ENCODE data around the gene KCNJ6. TPM values are rescaled to one million over a fixed set of nuclear protein-coding genes. Genes with fewer than 3 reads are reported as not detected.
"Not testable (repeated sequence)": the region's sequence is repeated elsewhere in the genome, so short reads cannot be mapped to it uniquely, and the experiment has no call there.

Gene KCNJ6
- total RNA-seq, 1 experiment from 2014 or later, result not detected

DNA sequence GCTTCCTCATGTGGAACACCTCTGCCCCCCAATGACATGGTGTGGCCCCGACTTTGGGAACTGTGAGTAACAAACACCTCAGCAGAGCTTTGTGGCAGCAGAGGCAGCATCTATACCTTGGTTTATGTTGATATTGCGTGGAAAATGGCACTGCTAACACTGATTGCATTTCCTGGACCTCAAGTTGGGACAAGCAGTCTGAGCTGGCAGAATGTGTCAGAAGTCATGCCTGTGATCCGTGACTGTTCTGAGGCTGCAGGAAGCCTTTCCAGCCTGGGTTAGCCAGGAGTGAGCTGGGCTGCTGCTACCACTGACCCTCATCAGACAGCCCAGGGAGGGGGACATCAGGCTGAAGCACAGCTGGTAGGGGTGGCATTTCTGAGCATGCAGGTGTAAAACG is 268.5 kb downstream of the KCNJ6 start (continued):
- TF ChIP-seq, protein P1, sequence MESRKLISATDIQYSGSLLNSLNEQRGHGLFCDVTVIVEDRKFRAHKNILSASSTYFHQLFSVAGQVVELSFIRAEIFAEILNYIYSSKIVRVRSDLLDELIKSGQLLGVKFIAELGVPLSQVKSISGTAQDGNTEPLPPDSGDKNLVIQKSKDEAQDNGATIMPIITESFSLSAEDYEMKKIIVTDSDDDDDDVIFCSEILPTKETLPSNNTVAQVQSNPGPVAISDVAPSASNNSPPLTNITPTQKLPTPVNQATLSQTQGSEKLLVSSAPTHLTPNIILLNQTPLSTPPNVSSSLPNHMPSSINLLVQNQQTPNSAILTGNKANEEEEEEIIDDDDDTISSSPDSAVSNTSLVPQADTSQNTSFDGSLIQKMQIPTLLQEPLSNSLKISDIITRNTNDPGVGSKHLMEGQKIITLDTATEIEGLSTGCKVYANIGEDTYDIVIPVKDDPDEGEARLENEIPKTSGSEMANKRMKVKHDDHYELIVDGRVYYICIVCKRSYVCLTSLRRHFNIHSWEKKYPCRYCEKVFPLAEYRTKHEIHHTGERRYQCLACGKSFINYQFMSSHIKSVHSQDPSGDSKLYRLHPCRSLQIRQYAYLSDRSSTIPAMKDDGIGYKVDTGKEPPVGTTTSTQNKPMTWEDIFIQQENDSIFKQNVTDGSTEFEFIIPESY (IDR thresholded peaks at IDR 0.05; ENCODE audit: extremely low read depth, insufficient replicate concordance, low read length), result no peak
- no peak for TF ChIP-seq FOSL1 (IDR thresholded peaks at IDR 0.05; ENCODE audit: low read depth)
- no peak for TF ChIP-seq SRF (IDR thresholded peaks at IDR 0.05; ENCODE audit: low read depth)

DNA sequence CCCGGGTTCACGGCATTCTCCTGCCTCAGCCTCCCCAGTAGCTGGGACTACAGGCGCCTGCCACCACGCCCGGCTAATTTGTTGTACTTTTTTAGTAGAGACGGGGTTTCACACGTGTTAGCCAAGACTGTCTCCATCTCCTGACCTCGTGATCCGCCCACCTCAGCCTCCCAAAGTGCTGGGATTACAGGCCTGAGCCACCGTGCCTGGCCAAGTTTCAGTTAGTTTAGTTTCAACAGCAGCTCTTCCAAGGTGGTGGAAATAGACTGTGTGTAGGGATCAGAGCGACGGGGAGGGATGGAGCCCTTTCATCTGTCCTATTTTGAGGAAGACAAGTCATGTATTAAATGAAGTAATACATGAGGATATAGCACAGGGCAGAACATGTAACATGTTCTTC is 269.5 kb downstream of the KCNJ6 start:
- RAD21 ChIA-PET (ENCODE audit: low non-redundant PET in 1 of 2, low total read pairs in 2 of 2, uncharacterized antibody in 2 of 2, unreplicated experiment in 2 of 2); H3K4me2 ChIP-seq (ENCODE audit: low read length); intact Hi-C loops (cut with micrococcal nuclease); H3K36me3 ChIP-seq (ENCODE audit: control insufficient read depth in 1 of 2, insufficient read depth in 2 of 2, low read length in 2 of 2); ATAC-seq; H3K9me3 ChIP-seq (ENCODE audit: control insufficient read depth in 1 of 2, insufficient read depth in 1 of 2, low read depth in 1 of 2, low read length in 2 of 2); H3K79me2 ChIP-seq (ENCODE audit: insufficient read depth, low read length); H3K9ac ChIP-seq (ENCODE audit: low read length); DNase-seq (ENCODE audit: low read depth, low spot score); CTCF ChIA-PET; H4K20me1 ChIP-seq (ENCODE audit: insufficient read depth); POLR2A ChIA-PET; H3K9me2 ChIP-seq (ENCODE audit: insufficient read depth); H3K27ac ChIP-seq (ENCODE audit: low read depth, low read length); H3K4me3 ChIP-seq (replicated peaks in 1 of 2; ENCODE audit: low read depth in 1 of 2, low read length in 2 of 2); BruUV-seq (replicated peaks); H3K4me1 ChIP-seq (ENCODE audit: control insufficient read depth in 1 of 2, insufficient read depth in 2 of 2, low read length in 2 of 2); H2AFZ ChIP-seq (ENCODE audit: low read depth, low read length, poor library complexity, severe bottlenecking): not testable (repeated sequence)
- peaks cover 17% of the 10 kb centered on the region for H3K27me3 ChIP-seq (ENCODE audit: insufficient read depth, low read length)

DNA sequence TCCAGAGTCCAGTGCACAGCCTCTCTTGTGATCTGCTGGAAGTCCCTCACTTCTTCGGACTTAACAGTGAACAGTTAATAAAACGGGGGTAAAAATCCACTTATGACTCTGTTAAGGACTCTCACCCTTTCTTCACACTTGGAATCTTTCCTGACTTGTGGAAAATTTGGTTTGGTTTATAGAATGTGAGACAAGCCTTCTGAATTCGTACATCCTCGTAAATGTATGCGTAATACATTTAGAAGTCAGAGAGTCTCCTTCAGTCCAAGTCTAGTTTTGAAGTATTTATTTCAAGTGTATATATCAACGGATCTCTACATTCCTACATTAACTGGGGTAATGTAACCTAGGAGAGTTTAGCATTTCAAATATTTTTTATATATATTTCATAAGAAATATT is 270.4 kb downstream of the KCNJ6 start:
- Histone ChIP-seq H2AFZ (ENCODE audit: low read depth, low read length, poor library complexity, severe bottlenecking) (no peak overlapping the region), H3K9me2 (ENCODE audit: insufficient read depth) (no peaks in the 10 kb centered on the region), H3K4me3 (replicated peaks in 1 of 2; ENCODE audit: low read depth in 1 of 2, low read length in 2 of 2) (no peak overlapping the region), H3K36me3 (ENCODE audit: control insufficient read depth in 1 of 2, insufficient read depth in 2 of 2, low read length in 2 of 2) (no peaks in the 10 kb centered on the region), H3K79me2 (ENCODE audit: insufficient read depth, low read length) (no peaks in the 10 kb centered on the region), H3K9ac (ENCODE audit: low read length) (no peak overlapping the region), H3K27me3 (ENCODE audit: insufficient read depth, low read length) (peaks cover 10% of the 10 kb centered on the region; the same call in 1 of the 2 replicates), H3K27ac (ENCODE audit: low read depth, low read length) (no peak overlapping the region), H3K4me1 (ENCODE audit: control insufficient read depth in 1 of 2, insufficient read depth in 2 of 2, low read length in 2 of 2) (no peaks in the 10 kb centered on the region), H4K20me1 (ENCODE audit: insufficient read depth) (no peaks in the 10 kb centered on the region), H3K4me2 (ENCODE audit: low read length) (no peak overlapping the region), H3K9me3 (ENCODE audit: control insufficient read depth in 1 of 2, insufficient read depth in 1 of 2, low read depth in 1 of 2, low read length in 2 of 2) (no peaks in the 10 kb centered on the region)
- CTCF ChIA-PET, result no interaction called here
- BruUV-seq (replicated peaks), result no TSS peak
- ATAC-seq (no peak), DNase-seq (ENCODE audit: low read depth, low spot score) (no peak)
- RAD21 ChIA-PET (ENCODE audit: low non-redundant PET in 1 of 2, low total read pairs in 2 of 2, uncharacterized antibody in 2 of 2, unreplicated experiment in 2 of 2), result no interaction called here
- POLR2A ChIA-PET, result no interaction called here
- intact Hi-C loops (cut with micrococcal nuclease), result no loop called here
- TF ChIP-seq ZFX (IDR thresholded peaks at IDR 0.05) (no peak), RAD21 (IDR thresholded peaks at IDR 0.05; ENCODE audit: low read depth) (no peak), CEBPB (IDR thresholded peaks at IDR 0.05; ENCODE audit: low read depth) (no peak), EZH2phosphoT487 (IDR thresholded peaks at IDR 0.05; ENCODE audit: borderline replicate concordance) (no peak), ELF1 (IDR thresholded peaks at IDR 0.05; ENCODE audit: borderline replicate concordance, low read depth) (no peak), EZH2 (IDR thresholded peaks at IDR 0.05) (no peak), SIN3A (IDR thresholded peaks at IDR 0.05; ENCODE audit: low read depth) (no peak), SRF (IDR thresholded peaks at IDR 0.05; ENCODE audit: low read depth) (no peak), TCF7L2 (IDR thresholded peaks at IDR 0.05; ENCODE audit: borderline replicate concordance, extremely low read depth, insufficient read depth, insufficient read length) (no peak)
- TF ChIP-seq, protein P1 (IDR thresholded peaks at IDR 0.05; ENCODE audit: extremely low read depth, insufficient replicate concordance, low read length), result no peak
- TF ChIP-seq, protein P2, sequence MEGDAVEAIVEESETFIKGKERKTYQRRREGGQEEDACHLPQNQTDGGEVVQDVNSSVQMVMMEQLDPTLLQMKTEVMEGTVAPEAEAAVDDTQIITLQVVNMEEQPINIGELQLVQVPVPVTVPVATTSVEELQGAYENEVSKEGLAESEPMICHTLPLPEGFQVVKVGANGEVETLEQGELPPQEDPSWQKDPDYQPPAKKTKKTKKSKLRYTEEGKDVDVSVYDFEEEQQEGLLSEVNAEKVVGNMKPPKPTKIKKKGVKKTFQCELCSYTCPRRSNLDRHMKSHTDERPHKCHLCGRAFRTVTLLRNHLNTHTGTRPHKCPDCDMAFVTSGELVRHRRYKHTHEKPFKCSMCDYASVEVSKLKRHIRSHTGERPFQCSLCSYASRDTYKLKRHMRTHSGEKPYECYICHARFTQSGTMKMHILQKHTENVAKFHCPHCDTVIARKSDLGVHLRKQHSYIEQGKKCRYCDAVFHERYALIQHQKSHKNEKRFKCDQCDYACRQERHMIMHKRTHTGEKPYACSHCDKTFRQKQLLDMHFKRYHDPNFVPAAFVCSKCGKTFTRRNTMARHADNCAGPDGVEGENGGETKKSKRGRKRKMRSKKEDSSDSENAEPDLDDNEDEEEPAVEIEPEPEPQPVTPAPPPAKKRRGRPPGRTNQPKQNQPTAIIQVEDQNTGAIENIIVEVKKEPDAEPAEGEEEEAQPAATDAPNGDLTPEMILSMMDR (IDR thresholded peaks at IDR 0.05 in 2 of 3, conservative IDR thresholded peaks at IDR 0.05 in 1 of 3; ENCODE audit: borderline replicate concordance in 1 of 3, insufficient read depth in 1 of 3, low read depth in 2 of 3, low read length in 2 of 3), result no peak
- TF ChIP-seq, protein P3, sequence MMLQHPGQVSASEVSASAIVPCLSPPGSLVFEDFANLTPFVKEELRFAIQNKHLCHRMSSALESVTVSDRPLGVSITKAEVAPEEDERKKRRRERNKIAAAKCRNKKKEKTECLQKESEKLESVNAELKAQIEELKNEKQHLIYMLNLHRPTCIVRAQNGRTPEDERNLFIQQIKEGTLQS (IDR thresholded peaks at IDR 0.05), result no peak

Data from HCT116 (cell line).